IMR-90 (cell line): ENCODE results near the gene C6orf120. TPM values are rescaled to one million over a fixed set of nuclear protein-coding genes. Genes with fewer than 3 reads are reported as not detected.

Experiments
- ATAC-seq: fragments of 200-7000 bp; cut with Tn5 transposase; 2 replicates; pipeline ENCODE4 v1.9.1; 2020; ENCODE audit warnings: low read depth, mild to moderate bottlenecking, moderate library complexity
- BruUV-seq: library from RNA; stranded (reverse); fragments of 400-500 nt; replicated peaks from 2 replicates; lab custom pipeline; 2021; lab: Mats Ljungman, UMichigan
- CTCF ChIA-PET: fragments of 300-600 bp; formaldehyde crosslinking; extraction: SDS; loops from one replicate; lab custom pipeline; 2021; ENCODE audit warnings: antibody characterized with exemption; lab: Yijun Ruan, JAX
- POLR2A ChIA-PET: fragments of 300-600 bp; sonication (Branson Sonifier 250); formaldehyde crosslinking; loops from one replicate; lab custom pipeline; 2022; ENCODE audit warnings: antibody characterized with exemption; ENCODE audit not compliant: unreplicated experiment; lab: Charles Lee
- DNase-seq: peaks from one replicate; pipeline ENCODE4 v3.0.0; 2013
- H2AFZ ChIP-seq: replicated peaks from 2 replicates; pipeline ENCODE3; 2013; ENCODE audit warnings: low read length, mild to moderate bottlenecking; ENCODE audit not compliant: poor library complexity
- H2AK5ac ChIP-seq: 2 replicates; pipeline ENCODE4 v1.6.1; 2013; ENCODE audit warnings: low read depth, low read length, inconsistent platforms
- H2AK9ac ChIP-seq: replicated peaks from 2 replicates; pipeline ENCODE3; 2013; ENCODE audit warnings: mild to moderate bottlenecking, low read depth, low read length, moderate library complexity; ENCODE audit not compliant: poor library complexity
- H2BK120ac ChIP-seq: 2 replicates; pipeline ENCODE4 v1.6.1; 2013; ENCODE audit warnings: low read depth, low read length, inconsistent platforms
- H2BK15ac ChIP-seq: 3 replicates; pipeline ENCODE4 v1.6.1; 2013; ENCODE audit warnings: low read depth, low read length, inconsistent platforms
- H2BK20ac ChIP-seq: 2 replicates; pipeline ENCODE4 v1.6.1; 2013; ENCODE audit warnings: low read depth, mild to moderate bottlenecking, inconsistent platforms, low read length, moderate library complexity
- H2BK5ac ChIP-seq: 2 replicates; pipeline ENCODE4 v1.6.1; 2013; ENCODE audit warnings: mild to moderate bottlenecking, low read depth, low read length, inconsistent platforms; ENCODE audit not compliant: poor library complexity, severe bottlenecking
- H3K14ac ChIP-seq: replicated peaks from 2 replicates; pipeline ENCODE4 v1.6.1; 2013; ENCODE audit warnings: low read depth, low read length, inconsistent platforms
- H3K18ac ChIP-seq: 2 replicates; pipeline ENCODE4 v1.6.1; 2013; ENCODE audit warnings: low read depth, low read length, control low read depth
- H3K23ac ChIP-seq: 2 replicates; pipeline ENCODE4 v1.6.1; 2013; ENCODE audit warnings: low read depth, low read length, inconsistent platforms
- H3K27ac ChIP-seq: 2 replicates; pipeline ENCODE4 v1.5.1; 2013; ENCODE audit warnings: mild to moderate bottlenecking, control low read depth, low read length; ENCODE audit not compliant: insufficient read depth
- H3K27me3 ChIP-seq: 2 replicates; pipeline ENCODE4 v1.6.1; 2013; ENCODE audit warnings: low read length; ENCODE audit not compliant: control insufficient read depth, insufficient read depth
- H3K36me3 ChIP-seq: 2 replicates; pipeline ENCODE4 v1.6.1; 2013; ENCODE audit warnings: low read length, mixed read lengths; ENCODE audit not compliant: control insufficient read depth, insufficient read depth
- H3K4ac ChIP-seq: 2 replicates; pipeline ENCODE4 v1.6.1; 2013; ENCODE audit warnings: low read depth, low read length, inconsistent platforms
- H3K4me1 ChIP-seq: 2 replicates; pipeline ENCODE4 v1.6.1; 2013; ENCODE audit warnings: low read length, mixed read lengths; ENCODE audit not compliant: control insufficient read depth, insufficient read depth
- H3K4me2 ChIP-seq: 2 replicates; pipeline ENCODE4 v1.6.1; 2013; ENCODE audit warnings: low read depth, mild to moderate bottlenecking, control low read depth, low read length, moderate library complexity
- H3K4me3 ChIP-seq: 2 replicates; pipeline ENCODE4 v1.5.1; 2013; ENCODE audit warnings: low read depth, mild to moderate bottlenecking, control low read depth, low read length, moderate library complexity; ENCODE audit not compliant: insufficient read depth
- H3K56ac ChIP-seq: 2 replicates; pipeline ENCODE4 v1.6.1; 2013; ENCODE audit warnings: low read length, inconsistent platforms; ENCODE audit not compliant: insufficient read depth; ENCODE audit errors: extremely low read depth
- H3K79me1 ChIP-seq, 2 experiments: 2 replicates each; pipeline ENCODE4 v1.6.1; 2013; ENCODE audit warnings: low read length in 2 of 2, inconsistent platforms in 1 of 2, low read depth in 1 of 2
- H3K9ac ChIP-seq: 2 replicates; pipeline ENCODE4 v1.6.1; 2013; ENCODE audit warnings: low read depth, low read length, control low read depth
- H3K9me1 ChIP-seq: 2 replicates; pipeline ENCODE4 v1.6.1; 2013; ENCODE audit warnings: low read length, inconsistent platforms; ENCODE audit not compliant: insufficient read depth
- H3K9me3 ChIP-seq: 2 replicates; pipeline ENCODE4 v1.6.1; 2013; ENCODE audit warnings: low read length; ENCODE audit not compliant: control insufficient read depth, insufficient read depth
- H4K20me1 ChIP-seq: 2 replicates; pipeline ENCODE4 v1.6.1; 2013; ENCODE audit warnings: low read length, inconsistent platforms; ENCODE audit not compliant: insufficient read depth
- H4K5ac ChIP-seq: 2 replicates; pipeline ENCODE4 v1.6.1; 2013; ENCODE audit warnings: mild to moderate bottlenecking, low read depth, low read length, control low read depth
- H4K8ac ChIP-seq, 2 experiments: 2 replicates each; pipeline ENCODE4 v1.6.1; 2013; ENCODE audit warnings: low read depth in 2 of 2, low read length in 2 of 2, control low read depth in 1 of 2, inconsistent platforms in 1 of 2
- H4K91ac ChIP-seq: 2 replicates; pipeline ENCODE4 v1.6.1; 2013; ENCODE audit warnings: low read depth, low read length, inconsistent platforms; ENCODE audit not compliant: insufficient read depth
- BHLHE40 ChIP-seq: fragments of 150-350 bp; IDR thresholded peaks from 2 replicates; pipeline ENCODE4 v1.6.1; 2016; ENCODE audit warnings: mild to moderate bottlenecking, low read depth, low read length
- CEBPB ChIP-seq: IDR thresholded peaks from 2 replicates; pipeline ENCODE4 v1.6.1; 2012; ENCODE audit warnings: low read depth, low read length, improper control_type of control experiment
- CHD1 ChIP-seq: IDR thresholded peaks from 2 replicates; pipeline ENCODE4 v1.6.1; 2012; ENCODE audit warnings: low read depth, low read length, improper control_type of control experiment
- ELK1 ChIP-seq: fragments of 150-350 bp; IDR thresholded peaks from 2 replicates; pipeline ENCODE4 v1.6.1; 2016; ENCODE audit warnings: low read depth, mild to moderate bottlenecking, low read length, moderate library complexity, borderline replicate concordance
- FOS ChIP-seq: fragments of 150-350 bp; IDR thresholded peaks from 2 replicates; pipeline ENCODE4 v1.6.1; 2016; ENCODE audit warnings: low read depth, low read length
- MAFK ChIP-seq: IDR thresholded peaks from 2 replicates; pipeline ENCODE4 v1.6.1; 2012; ENCODE audit warnings: low read depth, low read length, improper control_type of control experiment
- MAZ ChIP-seq: IDR thresholded peaks from 2 replicates; pipeline ENCODE4 v1.6.1; 2012; ENCODE audit warnings: low read depth, mild to moderate bottlenecking, low read length, improper control_type of control experiment, moderate library complexity, borderline replicate concordance
- MXI1 ChIP-seq: IDR thresholded peaks from 2 replicates; pipeline ENCODE4 v1.6.1; 2012; ENCODE audit warnings: low read depth, mild to moderate bottlenecking, low read length, moderate library complexity, borderline replicate concordance
- NFE2L2 ChIP-seq: fragments of 150-350 bp; IDR thresholded peaks from 2 replicates; pipeline ENCODE4 v1.6.1; 2016; ENCODE audit warnings: low read depth, mild to moderate bottlenecking, low read length
- POLR2A ChIP-seq: IDR thresholded peaks from 2 replicates; pipeline ENCODE4 v1.6.1; 2012; ENCODE audit warnings: mild to moderate bottlenecking, low read depth, low read length
- RAD21 ChIP-seq: IDR thresholded peaks from 2 replicates; pipeline ENCODE4 v1.6.1; 2012; ENCODE audit warnings: low read length, improper control_type of control experiment
- RCOR1 ChIP-seq: IDR thresholded peaks from 2 replicates; pipeline ENCODE4 v1.6.1; 2012; ENCODE audit warnings: mild to moderate bottlenecking, low read length, improper control_type of control experiment; ENCODE audit not compliant: insufficient replicate concordance
- RFX5 ChIP-seq: IDR thresholded peaks from 2 replicates; pipeline ENCODE4 v1.8.0; 2012; ENCODE audit warnings: low read depth, mild to moderate bottlenecking, low read length, moderate library complexity
- SMC3 ChIP-seq: fragments of 150-350 bp; IDR thresholded peaks from 2 replicates; pipeline ENCODE4 v1.6.1; 2016; ENCODE audit warnings: low read depth, mild to moderate bottlenecking, antibody characterized with exemption, low read length, moderate library complexity
- USF2 ChIP-seq: fragments of 150-350 bp; IDR thresholded peaks from 2 replicates; pipeline ENCODE4 v1.6.1; 2017; ENCODE audit warnings: mild to moderate bottlenecking, antibody characterized with exemption, low read length, low read depth
- WGBS, 2 experiments: methylation state at CpG; one replicate each; pipeline versions ENCODE4 v1.1.5 to v1.1.7; 2013; ENCODE audit warnings: missing lambda C conversion rate in 2 of 2; ENCODE audit not compliant: insufficient read length in 1 of 2; ENCODE audit errors: extremely low coverage in 2 of 2; 5-methylcytosine and 5-hydroxymethylcytosine counted together
- dilution Hi-C: fragments of 300-500 bp; cut with HindIII; formaldehyde crosslinking; loops from one replicate; pipeline ENCODE4 v1.14.3; 2018; ENCODE audit warnings: low sequenced_read_pairs; ENCODE audit not compliant: unreplicated experiment
- in situ Hi-C: fragments of 300-500 bp; cut with MboI; formaldehyde crosslinking; loops from 3 replicates; pipeline ENCODE4 v1.14.3; 2019; ENCODE audit warnings: low sequenced_read_pairs, inconsistent platforms, mixed read lengths
- intact Hi-C: fragments of 100-400 bp; cut with micrococcal nuclease; formaldehyde crosslinking; loops from 2 replicates; pipeline ENCODE4 v1.10.0; 2022
- polyA plus RNA-seq, 3 experiments: library from polyadenylated mRNA; depleted of rRNA; stranded (reverse); fragments of >200 nt; gene quantifications; 2 replicates each; pipeline ENCODE4 v1.2.3, GENCODE V29; 2012; ENCODE audit warnings: low replicate concordance in 1 of 3
- total RNA-seq: library from RNA; depleted of rRNA; stranded (reverse); fragments of >200 nt; gene quantifications from 2 replicates; pipeline ENCODE4 v1.2.3, GENCODE V29; 2012
- TF ChIP-seq, protein P1 (sequence below): conservative IDR thresholded peaks from 2 replicates; pipeline ENCODE4 v1.5.1; 2012; ENCODE audit warnings: mild to moderate bottlenecking, low read depth, low read length, improper control_type of control experiment

Gene C6orf120
- total and polyA plus RNA-seq, 2 of the 4 experiments (the other 2 are of a cell fraction), result 21.4 to 26.7 TPM

- Histone ChIP-seq H2AK9ac (no peak overlapping the region), H3K4me2 (no peak overlapping the region), H3K4ac (no peak overlapping the region), H3K36me3 (peaks cover 13% of the 10 kb centered on the region), H4K8ac (no peak overlapping the region), H2BK120ac (no peak overlapping the region), H3K23ac (no peak overlapping the region), H3K9me1 (0 out of 2 replicates have a peak, but pooled peaks cover 2% of the 10 kb centered on the region), H3K14ac (no peak overlapping the region), H2AK5ac (no peak overlapping the region), H2BK15ac (no peak overlapping the region), H3K4me3 (no peak overlapping the region), H3K27me3 (no peaks in the 10 kb centered on the region), H2BK5ac (no peak overlapping the region), H4K5ac (no peak overlapping the region), H3K18ac (no peak overlapping the region), H3K9ac (no peak overlapping the region), H3K27ac (no peak overlapping the region), H4K20me1 (no peaks in the 10 kb centered on the region), H3K56ac (no peak overlapping the region), H2AFZ (no peak overlapping the region), H3K9me3 (peaks cover 3% of the 10 kb centered on the region), H3K4me1 (no peaks in the 10 kb centered on the region), H4K91ac (no peak overlapping the region), H2BK20ac (no peak overlapping the region), H3K79me1 (peaks cover 7 to 8% of the 10 kb centered on the region in 2 experiments; a peak in 3 of 4 replicates)
- ATAC-seq (no peak), DNase-seq (no peak)
- TF ChIP-seq MAFK (no peak), CHD1 (no peak), RFX5 (no peak), USF2 (no peak), MAZ (no peak), RCOR1 (no peak), NFE2L2 (no peak), FOS (no peak), MXI1 (no peak), RAD21 (no peak), CEBPB (no peak), POLR2A (no peak), SMC3 (no peak), ELK1 (no peak), BHLHE40 (no peak)
- TF ChIP-seq, protein P1, sequence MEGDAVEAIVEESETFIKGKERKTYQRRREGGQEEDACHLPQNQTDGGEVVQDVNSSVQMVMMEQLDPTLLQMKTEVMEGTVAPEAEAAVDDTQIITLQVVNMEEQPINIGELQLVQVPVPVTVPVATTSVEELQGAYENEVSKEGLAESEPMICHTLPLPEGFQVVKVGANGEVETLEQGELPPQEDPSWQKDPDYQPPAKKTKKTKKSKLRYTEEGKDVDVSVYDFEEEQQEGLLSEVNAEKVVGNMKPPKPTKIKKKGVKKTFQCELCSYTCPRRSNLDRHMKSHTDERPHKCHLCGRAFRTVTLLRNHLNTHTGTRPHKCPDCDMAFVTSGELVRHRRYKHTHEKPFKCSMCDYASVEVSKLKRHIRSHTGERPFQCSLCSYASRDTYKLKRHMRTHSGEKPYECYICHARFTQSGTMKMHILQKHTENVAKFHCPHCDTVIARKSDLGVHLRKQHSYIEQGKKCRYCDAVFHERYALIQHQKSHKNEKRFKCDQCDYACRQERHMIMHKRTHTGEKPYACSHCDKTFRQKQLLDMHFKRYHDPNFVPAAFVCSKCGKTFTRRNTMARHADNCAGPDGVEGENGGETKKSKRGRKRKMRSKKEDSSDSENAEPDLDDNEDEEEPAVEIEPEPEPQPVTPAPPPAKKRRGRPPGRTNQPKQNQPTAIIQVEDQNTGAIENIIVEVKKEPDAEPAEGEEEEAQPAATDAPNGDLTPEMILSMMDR, result no peak
- BruUV-seq, result no TSS peak
- intact Hi-C loops, result no loop called here
- WGBS, 2 experiments, result 100% methylated on average over 1 of the region's 1 CpG; no CpG with 5 or more reads in 1 of the 2 experiments
- dilution Hi-C loops, result no loop called here
- CTCF ChIA-PET, result no interaction called here
- in situ Hi-C loops, result no loop called here
- POLR2A ChIA-PET, result no interaction called here
These were observed 23.6 kb upstream of the C6orf120 start for GRCh38 chr6:169678342-169678741.
